Progenitor cell of endocrine pancreas (in vitro differentiated cells): ENCODE results near the gene SMCHD1. TPM values are rescaled to one million over a fixed set of nuclear protein-coding genes. Genes with fewer than 3 reads are reported as not detected.
"Not testable (repeated sequence)": the region's sequence is repeated elsewhere in the genome, so short reads cannot be mapped to it uniquely, and the experiment has no call there.

Experiments used
- DNase-seq: peaks from one replicate; pipeline ENCODE4 v3.0.0; 2021; ENCODE audit warnings: low spot score; ENCODE audit not compliant: unreplicated experiment
- H3K27ac Mint-ChIP-seq: 2 replicates; pipeline ENCODE4 v1.8.0; 2021; ENCODE audit warnings: mild to moderate bottlenecking, moderate library complexity, mixed read lengths
- H3K27me3 Mint-ChIP-seq: 2 replicates; pipeline ENCODE4 v1.8.0; 2021; ENCODE audit warnings: mixed read lengths
- H3K36me3 Mint-ChIP-seq: 2 replicates; pipeline ENCODE4 v1.8.0; 2022; ENCODE audit warnings: mixed read lengths; ENCODE audit not compliant: insufficient read depth
- H3K4me1 Mint-ChIP-seq: 2 replicates; pipeline ENCODE4 v1.8.0; 2021; ENCODE audit warnings: low read depth, mixed read lengths
- H3K4me3 Mint-ChIP-seq: 2 replicates; pipeline ENCODE4 v1.8.0; 2021; ENCODE audit warnings: low read depth, mild to moderate bottlenecking, moderate library complexity, mixed read lengths
- H3K9me3 Mint-ChIP-seq: 2 replicates; pipeline ENCODE4 v1.8.0; 2021; ENCODE audit warnings: low read depth, mixed read lengths
- total RNA-seq: library from RNA; stranded (reverse); gene quantifications from 2 replicates; pipeline ENCODE4 v1.2.1, GENCODE V29; 2021
- TF ChIP-seq, protein P1 (sequence below): fragments of 200-600 bp; sonication (generic); IDR thresholded peaks from one replicate; pipeline ENCODE4 v1.5.0; 2021; ENCODE audit warnings: antibody characterized with exemption, mild to moderate bottlenecking; ENCODE audit not compliant: unreplicated experiment

Gene SMCHD1
- total RNA-seq, 1 donor from 2014 or later = 59.2 TPM

DNA sequence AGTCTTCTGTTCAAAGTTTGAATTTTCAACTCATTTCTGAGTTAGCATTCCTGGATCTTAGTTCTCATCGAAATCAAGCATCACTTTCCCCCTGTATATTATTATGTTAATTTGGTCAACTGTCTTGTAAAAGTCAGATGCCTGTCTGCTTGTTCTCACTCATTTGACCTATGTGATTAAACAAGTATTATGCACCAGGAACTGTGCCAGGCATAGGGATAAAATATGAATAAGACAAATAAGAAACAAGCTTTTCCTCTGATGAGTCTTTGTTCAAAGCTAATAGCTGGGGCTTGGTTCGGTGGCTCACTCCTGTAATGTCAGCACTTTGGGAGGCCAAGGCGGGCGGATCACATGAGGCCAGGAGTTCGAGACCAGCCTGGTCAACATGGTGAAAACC lies 171.5 kb downstream of the SMCHD1 start:
- no peak overlapping the region for H3K27ac Mint-ChIP-seq

DNA sequence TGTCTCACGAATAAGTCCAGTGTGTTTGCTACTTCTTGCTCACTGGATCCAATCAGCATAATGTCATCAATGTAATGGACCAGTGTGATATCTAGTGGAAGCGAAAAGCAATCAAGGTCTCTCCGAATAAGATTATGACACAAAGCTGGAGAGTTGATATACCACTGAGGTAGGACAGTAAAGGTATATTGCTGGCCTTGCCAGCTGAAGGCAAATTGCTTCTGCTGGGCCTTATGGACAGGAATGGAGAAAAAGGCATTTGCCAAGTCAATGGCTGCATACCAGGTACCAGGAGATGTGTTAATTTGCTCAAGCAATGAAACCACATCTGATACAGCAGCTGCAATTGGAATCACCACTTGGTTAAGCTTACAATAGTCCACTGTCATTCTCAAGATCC lies 180.6 kb downstream of the SMCHD1 start:
- not testable (repeated sequence) for H3K36me3 Mint-ChIP-seq, H3K4me3 Mint-ChIP-seq

More for the DNA sequence above, 171.5 kb downstream of the SMCHD1 start:
- Mint-ChIP-seq H3K36me3 (no peaks in the 10 kb centered on the region), H3K27me3 (peaks cover 4% of the 10 kb centered on the region), H3K4me3 (no peak overlapping the region), H3K9me3 (peaks cover 3% of the 10 kb centered on the region), H3K4me1 (no peaks in the 10 kb centered on the region)
- TF ChIP-seq, protein P1, sequence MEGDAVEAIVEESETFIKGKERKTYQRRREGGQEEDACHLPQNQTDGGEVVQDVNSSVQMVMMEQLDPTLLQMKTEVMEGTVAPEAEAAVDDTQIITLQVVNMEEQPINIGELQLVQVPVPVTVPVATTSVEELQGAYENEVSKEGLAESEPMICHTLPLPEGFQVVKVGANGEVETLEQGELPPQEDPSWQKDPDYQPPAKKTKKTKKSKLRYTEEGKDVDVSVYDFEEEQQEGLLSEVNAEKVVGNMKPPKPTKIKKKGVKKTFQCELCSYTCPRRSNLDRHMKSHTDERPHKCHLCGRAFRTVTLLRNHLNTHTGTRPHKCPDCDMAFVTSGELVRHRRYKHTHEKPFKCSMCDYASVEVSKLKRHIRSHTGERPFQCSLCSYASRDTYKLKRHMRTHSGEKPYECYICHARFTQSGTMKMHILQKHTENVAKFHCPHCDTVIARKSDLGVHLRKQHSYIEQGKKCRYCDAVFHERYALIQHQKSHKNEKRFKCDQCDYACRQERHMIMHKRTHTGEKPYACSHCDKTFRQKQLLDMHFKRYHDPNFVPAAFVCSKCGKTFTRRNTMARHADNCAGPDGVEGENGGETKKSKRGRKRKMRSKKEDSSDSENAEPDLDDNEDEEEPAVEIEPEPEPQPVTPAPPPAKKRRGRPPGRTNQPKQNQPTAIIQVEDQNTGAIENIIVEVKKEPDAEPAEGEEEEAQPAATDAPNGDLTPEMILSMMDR = no peak
- no peak for DNase-seq

DNA sequence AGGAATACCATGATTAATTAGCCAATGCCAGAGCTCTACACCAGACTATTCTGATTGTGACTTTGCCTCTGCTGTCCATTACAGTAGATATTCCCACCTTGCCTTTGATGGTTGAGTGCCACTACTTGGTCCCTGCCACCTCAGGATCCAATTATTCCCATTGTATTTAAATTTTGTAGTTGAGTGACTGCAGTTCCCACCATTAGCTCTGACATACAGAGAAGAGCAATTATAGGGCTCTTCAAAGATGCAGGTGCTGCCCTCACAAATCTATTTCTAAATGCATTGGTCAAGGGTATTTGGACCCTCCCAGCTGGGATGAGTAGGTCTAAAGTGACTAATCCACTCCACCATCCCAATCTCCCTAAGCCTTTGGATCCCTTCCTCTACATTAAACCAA lies 181.8 kb downstream of the SMCHD1 start:
- H3K36me3 Mint-ChIP-seq, H3K27me3 Mint-ChIP-seq, H3K27ac Mint-ChIP-seq, H3K4me3 Mint-ChIP-seq, H3K9me3 Mint-ChIP-seq, H3K4me1 Mint-ChIP-seq, DNase-seq: not testable (repeated sequence)

More for the DNA sequence above, 180.6 kb downstream of the SMCHD1 start:
- H3K27me3 Mint-ChIP-seq, DNase-seq, H3K4me1 Mint-ChIP-seq, H3K9me3 Mint-ChIP-seq, H3K27ac Mint-ChIP-seq: not testable (repeated sequence)

DNA sequence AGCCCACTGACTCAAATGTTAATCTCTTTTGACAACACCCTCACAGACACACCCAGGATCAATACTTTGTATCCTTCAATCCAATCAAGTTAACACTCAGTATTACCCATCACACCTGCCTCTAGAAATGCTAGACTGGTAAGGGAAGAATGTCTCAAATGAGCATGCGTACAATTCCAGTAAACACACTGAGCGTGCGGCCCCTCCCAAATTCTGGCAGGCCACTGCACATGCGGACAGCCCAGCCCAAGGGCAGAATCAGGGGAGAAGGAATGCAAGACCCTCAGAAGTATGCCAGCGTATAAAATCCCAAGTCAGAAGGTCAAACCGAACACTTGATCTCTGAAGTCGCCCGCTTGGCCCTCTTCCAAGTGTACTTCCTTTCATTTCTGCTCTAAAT lies 183.7 kb downstream of the SMCHD1 start:
- DNase-seq = no peak
- TF ChIP-seq, protein P1 = no peak
- Mint-ChIP-seq H3K9me3 (peaks cover 7% of the 10 kb centered on the region), H3K27ac (no peak overlapping the region), H3K4me1 (peaks cover 1% of the 10 kb centered on the region), H3K27me3 (peaks cover 18% of the 10 kb centered on the region), H3K36me3 (peaks cover 2% of the 10 kb centered on the region), H3K4me3 (no peak overlapping the region)

DNA sequence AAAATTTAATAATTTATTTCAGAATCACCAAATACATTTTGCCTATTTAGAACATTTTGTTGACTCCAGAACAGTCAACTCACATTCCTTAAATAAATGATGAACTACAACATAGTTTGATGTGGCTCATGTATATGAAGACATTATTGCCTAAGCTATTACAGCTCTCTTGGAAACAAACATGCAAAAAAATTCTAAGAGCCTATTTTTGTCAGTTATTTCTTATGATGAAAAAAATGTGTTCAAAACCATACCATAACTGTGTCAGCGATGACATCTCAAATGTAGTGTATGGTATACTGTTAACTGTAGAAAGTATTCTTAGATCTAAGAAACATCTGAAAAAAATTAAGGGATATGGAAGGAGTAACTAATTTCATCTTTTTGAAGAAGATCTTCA lies 185.0 kb downstream of the SMCHD1 start:
- H3K4me1 Mint-ChIP-seq = peaks cover 1% of the 10 kb centered on the region
- peaks cover 2% of the 10 kb centered on the region for H3K36me3 Mint-ChIP-seq
- H3K27me3 Mint-ChIP-seq = peaks cover 30% of the 10 kb centered on the region
- TF ChIP-seq, protein P1 = no peak
- no peak overlapping the region for H3K27ac Mint-ChIP-seq
- peaks cover 7% of the 10 kb centered on the region for H3K9me3 Mint-ChIP-seq
- DNase-seq = no peak
- no peak overlapping the region for H3K4me3 Mint-ChIP-seq

DNA sequence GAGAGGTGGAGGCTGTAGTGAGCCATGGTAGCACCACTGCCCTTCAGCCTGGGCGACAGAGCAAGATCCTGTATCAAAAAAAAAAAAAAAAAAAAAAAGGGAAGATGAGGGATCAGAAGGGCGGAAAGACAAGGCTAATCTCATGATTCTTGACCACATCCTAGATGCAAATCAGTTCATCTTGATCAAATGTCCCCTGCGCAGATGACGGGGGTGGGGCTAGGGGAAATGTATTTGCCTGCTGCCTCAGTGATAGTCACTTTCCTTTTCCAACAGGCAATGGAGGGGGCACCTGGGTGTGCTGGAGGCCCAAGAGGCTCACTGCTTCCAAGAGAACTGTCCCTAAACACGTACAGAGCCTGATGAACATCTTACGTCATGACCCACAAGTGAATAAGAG lies 187.6 kb downstream of the SMCHD1 start:
- no peaks in the 10 kb centered on the region for H3K36me3 Mint-ChIP-seq
- TF ChIP-seq, protein P1 = no peak

More for the DNA sequence above, 187.6 kb downstream of the SMCHD1 start:
- Mint-ChIP-seq H3K4me3 (no peak overlapping the region), H3K9me3 (no peaks in the 10 kb centered on the region), H3K27ac (no peak overlapping the region), H3K27me3 (peaks cover 50% of the 10 kb centered on the region), H3K4me1 (peaks cover 8% of the 10 kb centered on the region)
- no peak for DNase-seq
